Stimulated activated CD4-positive, alpha-beta T cell treated with anti-CD3 and anti-CD28 coated beads, Interleukin-2, amount 100 ng/mL, for 48 hours (primary cell): ENCODE data around the gene THNSL1.
"Not testable (repeated sequence)": the region's sequence is repeated elsewhere in the genome, so short reads cannot be mapped to it uniquely, and the experiment has no call there.

ENCODE experiments used
- DNase-seq, 2 donors: peaks; one replicate each; pipeline ENCODE4 v3.0.0-alpha.2; 2020

THNSL1 gene, protein sequence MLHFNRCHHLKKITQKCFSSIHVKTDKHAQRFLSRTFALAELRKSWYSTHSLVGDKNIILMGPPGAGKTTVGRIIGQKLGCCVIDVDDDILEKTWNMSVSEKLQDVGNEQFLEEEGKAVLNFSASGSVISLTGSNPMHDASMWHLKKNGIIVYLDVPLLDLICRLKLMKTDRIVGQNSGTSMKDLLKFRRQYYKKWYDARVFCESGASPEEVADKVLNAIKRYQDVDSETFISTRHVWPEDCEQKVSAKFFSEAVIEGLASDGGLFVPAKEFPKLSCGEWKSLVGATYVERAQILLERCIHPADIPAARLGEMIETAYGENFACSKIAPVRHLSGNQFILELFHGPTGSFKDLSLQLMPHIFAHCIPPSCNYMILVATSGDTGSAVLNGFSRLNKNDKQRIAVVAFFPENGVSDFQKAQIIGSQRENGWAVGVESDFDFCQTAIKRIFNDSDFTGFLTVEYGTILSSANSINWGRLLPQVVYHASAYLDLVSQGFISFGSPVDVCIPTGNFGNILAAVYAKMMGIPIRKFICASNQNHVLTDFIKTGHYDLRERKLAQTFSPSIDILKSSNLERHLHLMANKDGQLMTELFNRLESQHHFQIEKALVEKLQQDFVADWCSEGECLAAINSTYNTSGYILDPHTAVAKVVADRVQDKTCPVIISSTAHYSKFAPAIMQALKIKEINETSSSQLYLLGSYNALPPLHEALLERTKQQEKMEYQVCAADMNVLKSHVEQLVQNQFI

DNA sequence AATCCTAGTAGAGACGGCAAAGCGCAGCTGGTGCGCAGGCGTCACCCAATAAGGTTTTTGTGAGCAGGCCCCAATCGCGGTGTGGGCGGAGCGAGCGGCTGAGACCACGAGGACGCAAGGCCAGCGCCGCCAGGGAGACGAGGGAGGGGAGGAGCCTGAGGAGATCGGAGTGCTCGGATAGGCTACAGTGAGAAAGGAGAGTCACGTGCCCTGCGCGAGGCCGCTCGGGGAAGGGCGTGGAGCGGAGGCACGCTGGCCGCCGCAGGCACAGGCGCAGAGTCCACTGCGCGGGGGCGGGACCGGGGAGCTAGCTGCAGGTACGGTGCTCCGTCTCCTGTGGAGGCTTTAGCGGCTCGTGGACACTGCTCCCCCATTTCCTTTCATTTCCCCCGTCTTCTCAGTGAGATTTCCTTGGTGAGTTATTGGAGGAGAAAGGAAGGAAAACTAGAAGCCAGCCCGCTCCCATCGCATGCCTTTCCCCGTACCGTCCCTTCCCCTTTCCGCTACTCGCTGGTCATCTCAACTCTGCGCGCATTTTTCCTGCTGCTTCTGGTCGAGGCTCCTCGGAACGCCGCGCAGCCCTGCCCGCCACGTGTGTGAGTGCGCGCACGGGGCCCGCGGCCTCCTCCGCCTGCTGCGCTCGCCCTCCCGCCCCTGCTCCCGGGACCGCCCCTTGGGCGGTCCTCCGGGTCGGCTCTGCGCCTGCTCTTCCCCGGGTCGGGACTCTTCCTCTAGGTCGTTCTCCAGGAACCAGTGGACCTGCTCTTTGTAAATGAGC, at the start of gene THNSL1:
Gene THNSL1, plus strand, starts transcription at position 237 of the 778 bp plus-strand sequence. CDS start 6,612 bp downstream, outside the sequence.
- peak; percentile 91 to 95 for DNase-seq

DNA sequence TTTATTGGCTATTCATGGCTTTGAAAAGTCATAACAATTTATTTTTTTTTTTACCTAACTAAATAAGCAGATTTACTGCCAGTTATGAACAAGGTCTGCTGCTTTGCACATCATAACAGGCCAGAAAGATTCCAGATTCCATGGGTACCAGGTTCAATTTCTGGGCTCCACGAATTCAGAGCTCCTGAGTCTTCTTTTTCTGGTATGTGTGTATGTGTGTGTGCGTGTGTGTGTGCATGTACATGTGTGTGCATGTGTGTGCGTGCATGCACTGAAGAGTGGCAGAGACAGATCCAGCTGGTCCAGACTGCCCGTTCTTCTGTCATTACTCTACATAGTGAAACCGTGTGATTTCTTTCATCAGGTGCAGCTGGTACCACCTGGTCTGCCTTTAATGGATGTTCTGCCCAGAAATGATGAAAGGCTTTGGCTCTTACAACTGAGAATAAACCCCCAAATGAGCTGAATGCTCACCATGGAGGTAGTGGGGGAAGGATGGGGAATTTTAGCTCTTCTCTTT, 49.4 kb upstream of the THNSL1 start:
- DNase-seq: no peak

DNA sequence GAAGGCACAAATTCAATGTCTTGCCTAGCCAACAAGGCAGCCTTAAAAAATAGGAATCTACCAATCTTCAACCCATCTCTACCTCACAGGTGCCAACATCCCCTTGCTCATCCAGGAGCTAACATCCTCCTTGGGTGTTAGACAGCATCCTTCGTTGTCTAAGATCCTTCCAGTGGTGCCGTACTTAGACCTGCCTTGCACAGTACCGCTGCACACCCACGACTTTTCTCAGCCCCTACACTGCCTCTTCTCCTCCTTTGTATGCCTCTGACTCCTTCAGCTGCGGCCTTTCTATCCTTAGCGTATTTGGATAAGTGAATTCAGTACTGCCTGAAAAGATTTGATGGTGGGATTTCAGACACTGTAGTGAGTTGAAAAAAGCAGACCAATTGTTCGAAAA, 48.1 kb upstream of the THNSL1 start:
- no peak for DNase-seq

DNA sequence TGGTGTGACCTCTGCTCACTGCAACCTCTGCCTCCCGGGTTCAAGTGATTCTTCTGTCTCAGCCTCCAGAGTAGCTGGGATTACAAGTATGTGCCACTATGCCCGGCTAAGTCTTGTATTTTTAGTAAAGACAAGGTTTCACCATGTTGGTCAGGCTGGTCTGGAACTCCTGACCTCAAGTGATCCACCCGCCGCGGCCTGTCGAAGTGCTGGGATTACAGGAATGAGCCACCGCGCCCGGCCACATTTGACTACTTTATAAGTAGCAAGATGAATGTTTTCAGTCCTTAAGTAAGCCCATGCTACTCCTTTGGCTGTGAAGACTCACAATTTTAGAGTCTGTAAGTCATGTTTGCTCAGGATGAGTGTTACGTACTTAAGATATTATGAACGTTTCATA, 47.5 kb upstream of the THNSL1 start:
- DNase-seq: not testable (repeated sequence)

DNA sequence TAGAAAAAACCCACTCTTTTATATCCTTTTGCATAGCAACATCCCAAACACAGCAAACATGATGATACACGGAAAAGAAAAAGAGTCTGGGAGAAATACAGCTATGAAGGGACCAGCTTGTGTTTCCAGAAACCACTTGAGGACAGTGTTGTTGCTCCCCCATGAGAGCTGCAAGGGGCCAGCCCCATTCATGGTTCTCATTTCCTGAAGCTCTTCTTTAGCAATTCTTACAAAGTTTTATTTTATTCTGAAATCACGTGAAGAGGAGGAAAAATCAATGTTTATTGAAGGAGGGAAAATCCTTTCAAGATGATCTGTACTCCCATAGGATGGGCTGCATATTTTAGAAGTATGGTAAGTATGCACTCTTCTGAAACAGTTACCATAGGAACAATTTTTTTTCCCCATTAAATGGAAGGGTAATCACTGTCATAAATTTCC, 46.6 kb upstream of the THNSL1 start:
- DNase-seq: no peak

DNA sequence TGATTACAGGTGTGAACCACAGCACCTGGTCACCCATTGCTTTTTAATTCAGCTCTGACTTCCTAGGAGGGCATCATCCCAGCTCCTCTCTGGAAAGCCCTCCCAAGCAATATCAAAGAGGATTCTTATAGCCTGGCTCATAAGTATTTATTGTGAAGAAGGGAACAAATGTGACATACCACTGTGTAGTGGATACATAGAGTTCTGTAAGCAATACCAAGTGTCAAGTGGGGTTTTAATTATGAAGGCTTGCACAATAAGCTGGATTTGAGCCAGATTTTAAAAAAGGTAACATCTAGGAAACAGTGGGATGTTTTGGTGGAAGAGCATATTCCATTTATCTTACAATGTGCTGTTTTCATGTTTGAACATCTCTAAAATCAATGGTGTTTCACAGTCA, 45.0 kb upstream of the THNSL1 start:
- DNase-seq: no peak

DNA sequence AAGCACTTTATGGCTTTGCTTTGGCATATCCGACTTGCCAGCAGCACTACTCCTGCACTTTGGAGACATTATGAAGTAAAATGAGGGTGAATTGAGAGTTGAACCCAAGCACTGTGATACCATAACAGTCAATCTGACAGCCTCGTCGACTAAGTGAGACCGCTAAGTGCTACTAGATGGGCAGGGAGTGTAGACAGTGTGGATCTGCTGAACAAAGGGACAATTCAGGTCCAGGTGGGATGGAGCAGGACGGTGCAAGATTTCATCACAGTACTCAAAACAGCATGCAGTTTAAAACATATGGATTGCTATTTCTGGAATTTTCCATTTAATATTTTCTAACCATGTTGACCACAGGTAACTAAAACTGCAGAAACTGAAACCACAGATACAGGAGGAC, 43.2 kb upstream of the THNSL1 start:
- no peak for DNase-seq

DNA sequence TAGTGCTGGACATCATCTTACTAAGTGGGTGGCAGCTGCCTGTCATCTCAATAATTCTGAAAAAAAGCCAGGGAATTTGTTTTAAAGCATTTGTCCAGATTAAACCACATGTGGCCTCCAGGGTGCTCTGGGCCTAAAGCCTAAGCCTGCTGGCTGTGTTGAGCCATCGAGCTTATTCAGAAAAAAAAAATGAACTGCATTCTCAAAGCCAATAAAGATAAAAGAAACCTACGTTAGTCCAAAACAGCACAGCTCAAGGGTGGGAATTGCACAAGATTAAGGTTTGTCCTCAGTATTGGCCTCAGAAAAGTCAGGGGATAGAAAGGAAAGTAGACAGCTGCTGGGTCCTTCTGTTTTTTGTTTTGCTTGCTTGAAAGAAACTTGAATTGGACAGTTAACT, 41.4 kb upstream of the THNSL1 start:
- DNase-seq: no peak

DNA sequence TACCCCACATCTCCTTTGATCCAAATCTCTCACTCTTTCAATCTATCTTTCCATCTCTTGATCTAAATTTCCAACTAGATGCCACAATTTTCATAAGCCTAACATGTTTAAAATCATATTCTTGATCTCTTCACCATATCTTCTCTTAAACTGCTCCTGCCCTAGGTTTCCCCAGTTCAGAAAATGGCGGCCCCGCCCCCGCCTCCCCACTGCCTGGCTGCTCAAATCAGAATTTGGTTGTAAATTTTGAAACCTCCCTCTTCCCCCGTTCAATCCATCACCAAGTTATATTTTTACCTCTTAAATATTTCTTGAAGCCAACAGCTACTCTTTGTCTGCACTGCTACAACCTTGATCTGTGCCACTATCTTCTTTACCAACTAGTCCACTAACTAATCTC, 36.7 kb upstream of the THNSL1 start:
- DNase-seq: no peak

DNA sequence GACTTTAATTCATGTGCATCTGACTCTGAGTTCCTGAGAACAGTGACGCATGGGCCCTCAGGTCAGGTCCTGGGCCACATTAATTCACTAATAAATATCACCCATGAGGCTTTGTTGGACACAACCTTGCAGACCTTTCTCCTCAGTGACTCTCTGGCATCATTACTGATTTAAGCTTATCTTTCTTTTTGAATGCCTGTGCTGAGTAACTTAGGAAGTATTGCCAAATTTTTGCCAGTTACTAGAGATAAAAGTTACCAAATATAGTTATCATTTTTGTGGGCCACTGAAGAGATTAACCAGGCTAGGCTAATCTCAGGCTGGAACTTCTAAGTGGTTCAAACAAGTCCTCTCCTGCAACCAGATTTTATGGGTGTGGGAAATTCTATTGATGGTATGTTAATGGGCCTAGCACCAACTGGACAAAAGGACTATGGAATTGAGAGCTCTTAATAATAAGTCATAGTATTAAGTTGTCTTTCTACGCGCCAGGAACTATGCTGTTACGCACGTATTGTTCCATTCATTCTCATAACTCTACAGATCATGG, 35.2 kb upstream of the THNSL1 start:
- no peak for DNase-seq

DNA sequence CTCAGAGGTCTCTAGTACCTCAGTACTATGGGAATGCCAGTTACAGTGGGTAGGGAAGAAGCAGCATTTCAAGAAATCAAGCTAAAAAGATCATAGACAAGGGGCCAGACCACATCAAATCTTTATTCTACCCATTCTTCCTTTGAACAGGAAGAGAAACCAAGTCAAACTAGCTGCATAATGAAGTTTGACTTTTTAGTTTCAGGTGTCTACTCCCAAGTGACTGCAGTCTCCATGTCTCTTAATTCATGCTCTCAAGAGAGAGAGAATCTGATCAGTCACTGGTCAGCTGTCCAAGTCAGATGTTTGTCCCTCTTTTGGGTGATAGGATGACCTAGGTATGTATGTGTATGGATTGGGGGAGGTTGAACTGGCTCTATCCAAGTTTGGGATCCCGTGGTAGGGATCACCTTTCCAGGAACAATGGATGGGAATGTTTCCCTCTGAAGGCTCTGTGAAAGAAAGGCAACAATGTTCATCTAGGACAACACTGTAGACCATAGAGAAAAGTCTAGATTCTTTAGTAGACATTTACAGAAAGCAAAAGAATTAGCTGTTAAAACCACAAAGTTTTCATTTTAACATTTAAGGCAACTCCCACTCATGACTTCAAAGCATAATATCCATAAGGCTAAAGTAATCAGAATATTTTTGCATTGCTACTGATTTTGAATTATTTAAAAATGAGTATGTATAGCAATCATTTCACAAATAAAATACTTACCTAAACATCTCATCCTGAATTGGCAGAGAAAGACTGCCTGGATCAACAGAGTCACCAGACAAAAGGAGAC, 33.9 kb upstream of the THNSL1 start:
- no peak for DNase-seq

DNA sequence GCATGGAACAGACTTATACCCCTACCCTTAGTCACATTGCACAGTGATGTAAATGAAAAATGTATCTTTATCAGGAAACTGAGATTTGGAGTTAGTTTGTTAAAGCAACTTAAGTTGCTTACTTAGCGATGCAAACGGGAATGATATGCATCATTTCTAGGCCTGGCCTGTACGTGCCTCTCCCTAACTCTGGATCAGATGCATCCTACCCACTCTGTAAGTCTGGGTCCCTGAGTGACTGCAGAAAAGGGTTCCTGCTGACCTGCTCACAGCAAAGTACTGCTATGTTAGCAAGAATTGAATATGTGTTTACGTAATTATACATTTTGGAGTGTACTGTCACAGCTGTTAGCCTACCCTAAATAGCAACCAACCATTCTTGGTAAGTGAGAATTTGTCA, 33.3 kb upstream of the THNSL1 start:
- DNase-seq: no peak

DNA sequence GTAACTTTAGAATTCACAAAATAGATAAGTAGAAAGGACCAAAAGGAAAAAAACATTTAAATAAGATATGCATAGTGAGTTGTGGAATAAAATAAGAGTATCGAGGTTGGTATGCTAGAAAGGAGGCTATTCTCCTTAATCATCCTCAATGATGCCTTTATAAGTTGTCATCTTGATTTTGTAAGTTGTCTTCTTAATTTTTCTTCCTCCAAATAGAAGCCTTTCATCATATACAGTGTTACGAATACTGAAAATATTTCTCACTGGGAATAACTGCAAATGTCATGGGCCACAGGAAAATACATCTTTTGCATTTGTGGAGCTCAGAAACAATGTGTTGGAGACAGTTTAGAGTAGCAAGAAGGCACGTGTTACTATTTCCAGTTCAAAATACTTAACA, 32.5 kb upstream of the THNSL1 start:
- no peak for DNase-seq

DNA sequence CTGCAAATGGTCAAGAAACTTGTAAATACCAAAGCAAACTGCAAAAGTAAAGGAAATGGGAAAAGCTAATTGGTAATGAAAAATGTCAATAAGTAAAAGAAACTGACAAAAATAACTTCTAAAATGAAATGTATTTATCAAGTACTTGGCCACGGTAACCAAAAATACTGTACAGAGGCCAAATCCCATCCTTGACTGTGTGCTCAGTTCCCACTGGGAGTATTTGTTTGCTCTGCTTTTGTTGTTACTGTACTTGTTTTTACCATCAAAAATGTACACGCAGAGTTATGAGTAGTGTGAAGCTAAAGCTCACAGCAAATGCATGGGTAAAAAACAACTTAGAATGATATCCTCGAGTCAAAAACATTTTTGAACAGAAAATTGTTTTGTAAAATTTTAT, 31.5 kb upstream of the THNSL1 start:
- no peak for DNase-seq

DNA sequence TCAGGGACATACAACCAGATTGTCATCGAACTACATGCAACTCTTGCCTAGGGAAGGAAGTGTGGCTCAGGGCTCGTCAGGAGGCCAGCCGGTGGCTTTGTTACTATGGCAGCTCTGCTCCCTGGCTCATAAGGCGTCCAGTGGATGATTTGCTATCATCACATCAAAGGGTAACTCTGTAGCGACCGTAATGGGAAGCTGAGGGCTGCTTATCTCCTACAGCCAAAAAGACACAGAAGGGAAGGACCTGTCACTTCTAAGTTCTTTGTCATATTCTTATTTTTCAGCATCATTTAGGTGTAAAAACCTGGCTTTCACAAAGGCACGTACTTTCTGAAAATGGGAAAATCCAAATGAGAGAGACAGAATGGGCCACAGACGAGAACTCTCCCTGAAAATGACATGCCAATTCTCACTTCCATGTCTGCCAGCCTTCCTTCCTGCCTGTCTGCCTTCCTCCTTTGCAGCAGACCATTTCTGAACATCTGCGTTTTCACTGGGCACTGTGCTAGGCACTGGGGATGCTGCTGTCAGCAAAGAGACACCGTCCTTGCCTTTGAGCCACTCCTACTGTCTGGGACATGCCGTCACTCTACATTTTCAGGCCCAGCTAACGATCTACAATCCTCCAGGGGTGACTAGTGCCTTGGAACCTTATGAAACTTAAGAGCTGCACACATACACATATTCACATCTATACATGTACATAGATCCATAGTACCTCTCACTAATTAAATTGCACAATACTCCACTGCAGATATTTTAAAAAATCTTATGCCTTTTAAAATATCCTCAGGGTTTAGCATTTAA, 27.4 kb upstream of the THNSL1 start:
- no peak for DNase-seq

DNA sequence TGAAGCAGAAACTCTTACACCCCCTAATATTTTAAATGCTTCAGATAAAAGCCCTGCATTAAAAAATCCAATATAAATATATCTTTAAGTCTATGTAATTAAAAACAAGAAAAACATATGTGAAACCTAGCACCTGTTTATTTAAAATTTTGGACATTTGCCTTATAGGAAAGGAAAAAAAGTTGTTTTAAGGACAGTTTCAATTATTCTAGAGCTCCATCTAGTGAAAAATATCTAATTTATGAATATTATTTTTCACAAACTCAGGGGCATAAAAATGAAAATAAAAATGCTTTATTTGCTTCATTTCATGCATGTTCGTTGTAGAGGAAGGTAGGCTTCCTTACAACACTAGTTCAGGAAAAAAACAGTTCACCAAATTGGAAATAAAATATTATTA, 26.5 kb upstream of the THNSL1 start:
- DNase-seq: no peak

DNA sequence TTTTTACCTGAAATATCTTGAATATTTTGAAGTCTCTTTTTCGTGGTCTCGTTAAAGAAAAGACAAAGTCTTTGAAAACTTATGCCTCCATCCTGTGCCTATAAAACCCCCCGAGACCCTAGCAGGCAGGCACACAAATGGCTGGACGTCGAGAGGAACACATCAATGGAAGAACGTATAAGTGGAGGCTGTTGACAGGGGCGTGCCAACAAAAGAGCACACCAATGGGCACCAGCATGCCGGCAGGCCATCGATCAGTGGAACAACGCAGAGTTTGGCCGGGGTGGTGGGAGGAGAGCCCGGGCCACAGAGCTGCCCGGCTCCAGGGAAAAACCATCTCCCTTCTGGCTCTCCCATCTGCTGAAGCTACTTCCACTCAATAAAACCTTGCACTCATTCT, 25.1 kb upstream of the THNSL1 start:
- no peak for DNase-seq

DNA sequence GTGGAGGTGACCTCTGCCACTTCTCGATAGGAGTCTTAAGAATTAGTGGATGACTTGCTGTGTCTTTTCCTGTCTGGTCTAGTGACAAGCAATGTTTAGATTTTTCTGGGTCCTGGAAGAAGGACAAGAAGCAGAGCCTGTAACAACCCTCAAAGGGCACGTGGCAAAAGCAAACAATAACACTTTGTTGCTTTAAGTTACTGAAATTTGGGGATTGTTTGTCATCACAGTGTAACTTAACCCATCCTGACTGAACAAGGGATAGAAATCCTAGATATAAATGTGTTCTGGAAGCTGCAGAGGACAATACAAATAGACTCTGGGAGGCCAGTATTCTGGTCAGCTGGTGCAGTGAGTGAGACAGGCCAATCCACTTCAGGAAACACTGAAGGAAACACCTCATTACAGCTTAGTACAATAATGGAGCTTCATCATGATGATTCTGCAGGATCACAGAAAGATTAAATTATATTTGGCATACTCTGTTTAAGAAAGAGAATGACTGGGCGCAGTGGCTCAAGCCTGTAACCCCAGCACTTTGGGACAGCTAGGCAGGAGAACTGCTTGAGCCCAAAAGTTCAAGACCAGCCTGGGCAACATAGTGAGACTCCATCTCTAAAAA, 23.8 kb upstream of the THNSL1 start:
- DNase-seq: no peak

DNA sequence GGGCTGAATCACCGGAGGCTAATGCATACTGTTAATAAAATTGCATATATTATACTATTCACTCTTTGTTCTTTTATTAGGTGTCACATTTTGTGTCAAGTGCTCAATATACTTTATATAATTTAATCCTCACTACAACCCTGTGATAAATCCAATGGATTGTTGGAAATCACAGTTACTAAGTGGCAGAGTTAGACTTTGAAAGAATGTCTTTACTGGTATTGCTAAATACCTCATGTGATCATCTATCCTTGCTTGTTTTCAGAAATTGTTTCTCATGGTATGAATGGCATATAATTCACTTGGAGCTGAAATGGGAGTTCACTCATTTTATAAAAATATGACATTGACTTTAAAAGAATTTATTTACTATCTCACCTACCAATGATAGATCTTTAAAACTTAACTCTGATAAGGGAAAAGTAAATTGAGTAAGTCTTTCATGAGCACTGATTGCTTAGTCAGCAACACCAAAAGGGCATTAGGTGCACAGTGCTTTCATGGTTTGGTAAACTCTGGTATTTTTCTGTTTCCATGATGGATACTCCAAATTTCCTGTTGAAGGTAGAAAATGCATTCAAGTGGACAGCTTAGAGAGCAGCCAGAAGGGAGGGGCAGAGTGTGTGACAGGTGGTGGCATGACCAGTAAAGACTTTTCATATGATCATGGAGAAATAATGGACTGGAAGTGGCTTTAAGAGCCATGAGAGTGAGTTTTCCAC, 23.0 kb upstream of the THNSL1 start:
- no peak for DNase-seq

DNA sequence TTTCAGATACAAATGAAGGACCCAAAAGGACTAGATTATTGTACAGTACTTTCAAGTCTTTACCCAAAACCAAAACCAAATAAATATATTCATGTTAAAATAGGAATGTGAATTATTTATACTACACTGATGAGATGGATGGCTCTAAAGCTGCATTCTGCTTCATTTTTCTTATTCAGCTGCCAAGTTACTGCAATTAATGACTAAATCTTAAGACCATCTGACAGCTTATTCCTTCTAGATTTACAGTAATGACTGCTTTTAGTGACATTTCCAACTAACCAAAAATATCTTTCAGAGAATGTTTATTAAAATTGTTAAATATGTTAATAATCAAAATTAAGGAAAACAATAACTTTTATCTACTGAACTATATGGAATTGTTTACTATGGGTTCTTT, 21.3 kb upstream of the THNSL1 start:
- DNase-seq: no peak
